ENCODE results near the gene KPTN.

KPTN gene

GRCh38 chr19:47499371-47499770, 15.4 kb upstream of the KPTN start:
- H3K4me1 ChIP-seq (ENCODE audit: insufficient read depth, low read length, poor library complexity, severe bottlenecking) = no peaks in the 10 kb centered on the region
- no peak overlapping the region for H3K9ac ChIP-seq (ENCODE audit: low read depth, low read length, poor library complexity, severe bottlenecking)
- peaks cover 59% of the 10 kb centered on the region; the same call in 1 of the 2 replicates for H3K36me3 ChIP-seq (ENCODE audit: insufficient read depth, low read length)
- no peak overlapping the region for H2AFZ ChIP-seq (ENCODE audit: low read length)
- no peaks in the 10 kb centered on the region for H4K20me1 ChIP-seq (ENCODE audit: insufficient read depth, low read length, poor library complexity, severe bottlenecking)
- H3K4me3 ChIP-seq (ENCODE audit: low read length, poor library complexity, severe bottlenecking) = no peak overlapping the region
- no peaks in the 10 kb centered on the region for H3F3A ChIP-seq (ENCODE audit: low read depth)
- no peak overlapping the region for H3K4me2 ChIP-seq (ENCODE audit: low read depth, low read length, poor library complexity, severe bottlenecking)
- TF ChIP-seq EZH2phosphoT487 (IDR thresholded peaks at IDR 0.05; ENCODE audit: borderline replicate concordance) (no peak), CTCF (conservative IDR thresholded peaks at IDR 0.05; ENCODE audit: low read length) (no peak)
- no peaks in the 10 kb centered on the region for H3K9me2 ChIP-seq (replicated peaks; ENCODE audit: low read depth, low read length)
- no peaks in the 10 kb centered on the region for H3K9me3 ChIP-seq (ENCODE audit: insufficient read depth, low read depth, low read length)
- no peaks in the 10 kb centered on the region for H3K27me3 ChIP-seq (ENCODE audit: insufficient read depth, low read length, poor library complexity, severe bottlenecking)
- H3K79me2 ChIP-seq (ENCODE audit: insufficient read depth, low read length) = no peaks in the 10 kb centered on the region

- H4K20me1 ChIP-seq (ENCODE audit: insufficient read depth, low read length, poor library complexity, severe bottlenecking) = no peaks in the 10 kb centered on the region
- H3K27me3 ChIP-seq (ENCODE audit: insufficient read depth, low read length, poor library complexity, severe bottlenecking) = no peaks in the 10 kb centered on the region
- no peaks in the 10 kb centered on the region for H3F3A ChIP-seq (ENCODE audit: low read depth)
- H3K4me2 ChIP-seq (ENCODE audit: low read depth, low read length, poor library complexity, severe bottlenecking) = no peak overlapping the region
- H3K9me2 ChIP-seq (replicated peaks; ENCODE audit: low read depth, low read length) = no peaks in the 10 kb centered on the region
- TF ChIP-seq EZH2phosphoT487 (IDR thresholded peaks at IDR 0.05; ENCODE audit: borderline replicate concordance) = no peak
- TF ChIP-seq CTCF (conservative IDR thresholded peaks at IDR 0.05; ENCODE audit: low read length) = no peak
- H3K4me1 ChIP-seq (ENCODE audit: insufficient read depth, low read length, poor library complexity, severe bottlenecking) = no peaks in the 10 kb centered on the region
- H3K9me3 ChIP-seq (ENCODE audit: insufficient read depth, low read depth, low read length) = no peaks in the 10 kb centered on the region
- H3K36me3 ChIP-seq (ENCODE audit: insufficient read depth, low read length) = peaks cover 53% of the 10 kb centered on the region; the same call in 1 of the 2 replicates
- no peak overlapping the region for H2AFZ ChIP-seq (ENCODE audit: low read length)
- H3K9ac ChIP-seq (ENCODE audit: low read depth, low read length, poor library complexity, severe bottlenecking) = no peak overlapping the region
- no peaks in the 10 kb centered on the region for H3K79me2 ChIP-seq (ENCODE audit: insufficient read depth, low read length)
- no peak overlapping the region for H3K4me3 ChIP-seq (ENCODE audit: low read length, poor library complexity, severe bottlenecking)
Observed at GRCh38 chr19:47498561-47498960, 14.5 kb upstream of the KPTN start.

GRCh38 chr19:47497821-47498520, 14.0 kb upstream of the KPTN start:
- Histone ChIP-seq H3K79me2 (ENCODE audit: insufficient read depth, low read length) (no peaks in the 10 kb centered on the region), H3K9me3 (ENCODE audit: insufficient read depth, low read depth, low read length) (no peaks in the 10 kb centered on the region), H4K20me1 (ENCODE audit: insufficient read depth, low read length, poor library complexity, severe bottlenecking) (no peaks in the 10 kb centered on the region), H3K4me3 (ENCODE audit: low read length, poor library complexity, severe bottlenecking) (no peak overlapping the region), H2AFZ (ENCODE audit: low read length) (no peak overlapping the region), H3K36me3 (ENCODE audit: insufficient read depth, low read length) (peaks cover 47% of the 10 kb centered on the region; the same call in 1 of the 2 replicates), H3K9me2 (replicated peaks; ENCODE audit: low read depth, low read length) (no peaks in the 10 kb centered on the region), H3K4me2 (ENCODE audit: low read depth, low read length, poor library complexity, severe bottlenecking) (no peak overlapping the region), H3F3A (ENCODE audit: low read depth) (no peaks in the 10 kb centered on the region), H3K9ac (ENCODE audit: low read depth, low read length, poor library complexity, severe bottlenecking) (no peak overlapping the region), H3K4me1 (ENCODE audit: insufficient read depth, low read length, poor library complexity, severe bottlenecking) (no peaks in the 10 kb centered on the region), H3K27me3 (ENCODE audit: insufficient read depth, low read length, poor library complexity, severe bottlenecking) (no peaks in the 10 kb centered on the region)
- TF ChIP-seq EZH2phosphoT487 (IDR thresholded peaks at IDR 0.05; ENCODE audit: borderline replicate concordance) (no peak), CTCF (conservative IDR thresholded peaks at IDR 0.05; ENCODE audit: low read length) (no peak)
